ENCODE results near the gene SLC16A1.
"Not testable (repeated sequence)": the region's sequence is repeated elsewhere in the genome, so short reads cannot be mapped to it uniquely, and the experiment has no call there.

Gene SLC16A1

DNA sequence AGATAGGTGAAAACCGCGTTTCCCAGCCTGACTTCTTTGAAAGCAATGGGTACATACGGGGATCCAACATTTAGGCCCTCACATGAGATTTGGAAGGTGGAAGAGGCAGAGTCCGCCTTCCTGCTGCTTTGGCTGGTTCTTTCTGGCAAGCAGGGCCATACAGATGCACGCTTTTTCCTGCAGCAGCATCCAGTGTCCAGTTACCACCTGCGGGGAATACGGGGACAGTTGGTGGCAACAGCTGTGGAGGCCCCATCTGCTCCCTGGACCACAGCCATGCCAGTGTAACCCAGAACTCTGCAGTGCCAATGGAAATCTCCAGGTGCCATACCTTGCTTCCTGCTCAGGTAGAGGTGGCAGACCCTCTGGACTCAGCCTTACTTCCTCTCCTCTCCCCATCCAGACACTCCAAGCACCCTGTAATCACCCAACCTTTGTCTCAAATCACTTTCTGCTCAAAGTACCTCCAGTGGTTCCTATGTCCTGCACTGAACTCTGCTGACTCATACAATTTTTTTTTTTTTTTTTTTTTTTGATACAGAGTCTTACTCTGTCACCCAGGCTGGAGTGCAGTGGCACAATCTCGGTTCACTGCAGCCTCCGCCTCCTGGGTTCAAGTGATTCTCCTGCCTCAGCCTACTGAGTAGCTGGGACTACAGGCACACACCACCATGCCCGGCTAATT, 68.3 kb downstream of the SLC16A1 start:
- DNase-seq (ENCODE audit: low read depth in 1 of 2, low spot score in 1 of 2): no peak

GRCh38 chr1:112884996-112885395, 71.0 kb downstream of the SLC16A1 start:
- DNase-seq (ENCODE audit: low read depth in 1 of 2, low spot score in 1 of 2): not testable (repeated sequence)

DNA sequence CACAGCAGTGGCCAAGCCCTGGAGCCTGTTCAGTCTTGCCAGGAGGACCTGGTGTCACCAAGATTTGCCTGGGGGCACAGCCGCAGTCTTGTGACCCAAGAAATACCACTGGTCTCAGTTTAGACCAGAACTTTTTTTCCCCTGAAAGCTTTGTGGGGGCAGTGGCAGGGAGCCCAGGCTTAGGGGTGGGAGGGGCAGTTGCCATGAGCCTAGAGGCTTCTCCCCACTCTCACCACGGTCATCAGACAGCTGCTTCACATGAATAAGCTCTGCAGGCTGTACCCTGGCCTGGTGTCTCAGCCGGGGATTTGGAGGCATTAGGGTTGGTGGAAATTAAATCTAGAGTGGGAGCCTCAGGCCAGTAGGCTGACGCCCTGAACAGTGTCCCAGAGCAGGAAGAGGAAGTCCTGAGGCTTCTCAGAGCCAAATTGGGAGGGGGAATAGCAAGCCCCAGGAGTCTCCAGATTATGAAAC, 73.7 kb downstream of the SLC16A1 start:
- DNase-seq (ENCODE audit: low read depth in 1 of 2, low spot score in 1 of 2): no peak

DNA sequence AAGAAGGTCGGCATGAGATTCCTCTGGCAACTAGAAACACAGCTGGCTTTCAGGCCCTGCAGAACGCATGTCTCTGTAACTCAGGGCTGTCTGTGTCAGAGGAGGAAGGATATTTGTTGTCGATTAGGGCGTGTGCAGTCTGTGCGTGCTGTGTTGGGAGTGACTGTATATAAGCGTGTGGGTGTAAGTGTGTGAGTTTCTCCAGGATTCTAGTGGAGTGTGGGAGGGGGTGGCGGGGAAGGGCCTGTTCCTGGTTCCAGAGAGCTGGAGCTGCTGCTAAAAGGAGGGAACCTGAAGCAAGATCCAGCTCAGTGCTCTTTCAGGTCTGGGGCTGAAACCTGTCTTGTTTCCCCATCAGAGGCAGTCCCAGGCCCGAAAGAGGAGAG, 74.3 kb downstream of the SLC16A1 start:
- DNase-seq (ENCODE audit: low read depth in 1 of 2, low spot score in 1 of 2): no peak

DNA sequence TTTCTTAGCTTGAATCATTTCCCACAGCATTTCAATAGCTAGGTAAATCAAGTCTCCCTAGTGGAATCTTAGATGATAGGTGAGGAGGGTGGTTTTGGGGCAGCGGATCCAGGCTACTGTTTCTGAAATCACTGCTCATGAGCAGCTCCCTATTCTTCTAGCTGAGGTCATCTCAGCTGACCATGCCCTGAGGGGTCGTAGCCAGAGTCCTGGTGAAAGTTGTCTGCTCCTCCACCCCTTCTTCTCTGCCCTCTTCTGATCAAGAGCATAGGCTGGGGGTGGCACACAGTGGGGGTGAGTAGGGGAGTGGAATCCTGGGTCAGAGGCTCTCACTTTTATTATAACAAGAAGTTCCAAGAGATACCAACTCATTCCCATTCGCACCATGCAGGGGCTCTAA, 76.2 kb downstream of the SLC16A1 start:
- DNase-seq (ENCODE audit: low read depth in 1 of 2, low spot score in 1 of 2): no peak

GRCh38 chr1:112878321-112878720, 77.7 kb downstream of the SLC16A1 start:
- no peak for DNase-seq (ENCODE audit: low read depth in 1 of 2, low spot score in 1 of 2)

- no peak for DNase-seq (ENCODE audit: low read depth in 1 of 2, low spot score in 1 of 2)
These were observed 78.2 kb downstream of the SLC16A1 start for GRCh38 chr1:112877750-112878149.

DNA sequence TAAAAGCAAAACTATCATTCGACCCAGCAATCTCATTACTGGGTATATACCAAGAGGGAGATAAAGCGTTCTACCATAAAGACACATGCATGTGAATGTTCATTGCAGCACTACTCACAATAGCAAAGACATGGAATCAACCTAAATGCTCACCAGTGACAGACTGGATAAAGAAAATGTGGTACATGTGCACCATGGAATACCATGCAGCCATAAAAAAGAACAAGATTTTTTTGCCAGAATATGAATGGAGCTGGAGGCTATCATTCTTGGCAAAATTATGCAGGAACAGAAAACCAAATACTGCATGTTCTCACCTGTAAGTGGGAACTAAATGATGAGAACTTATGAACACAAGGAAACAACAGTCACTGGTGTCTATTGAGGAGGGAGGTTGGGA, 79.7 kb downstream of the SLC16A1 start:
- no peak for DNase-seq (ENCODE audit: low read depth in 1 of 2, low spot score in 1 of 2)

GRCh38 chr1:112872551-112872962, 83.4 kb downstream of the SLC16A1 start:
- DNase-seq (ENCODE audit: low read depth in 1 of 2, low spot score in 1 of 2): no peak

GRCh38 chr1:112870887-112871646, 84.9 kb downstream of the SLC16A1 start:
- DNase-seq (ENCODE audit: low read depth in 1 of 2, low spot score in 1 of 2): no peak

DNA sequence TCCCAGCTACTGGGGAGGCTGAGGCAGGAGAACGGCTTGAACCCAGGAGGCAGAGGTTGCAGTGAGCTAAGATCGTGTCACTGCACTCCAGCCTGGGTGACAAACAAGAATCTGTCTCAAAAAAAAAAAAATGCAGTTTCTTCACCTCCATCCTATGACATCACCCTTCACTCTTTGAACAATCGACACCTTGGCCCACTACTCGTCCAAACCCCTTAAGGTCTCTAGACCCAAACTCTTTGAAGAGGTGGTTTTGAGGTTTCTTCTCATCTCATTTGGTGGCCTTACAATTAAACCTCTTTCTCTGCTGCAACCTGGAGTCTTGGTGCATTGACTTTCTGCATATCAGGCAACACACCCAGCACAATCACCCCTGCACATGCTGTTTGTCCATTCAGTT, 86.1 kb downstream of the SLC16A1 start:
- DNase-seq (ENCODE audit: low read depth in 1 of 2, low spot score in 1 of 2): no peak

- DNase-seq (ENCODE audit: low read depth in 1 of 2, low spot score in 1 of 2): no peak
These were observed 87.8 kb downstream of the SLC16A1 start for GRCh38 chr1:112868191-112868590.

DNA sequence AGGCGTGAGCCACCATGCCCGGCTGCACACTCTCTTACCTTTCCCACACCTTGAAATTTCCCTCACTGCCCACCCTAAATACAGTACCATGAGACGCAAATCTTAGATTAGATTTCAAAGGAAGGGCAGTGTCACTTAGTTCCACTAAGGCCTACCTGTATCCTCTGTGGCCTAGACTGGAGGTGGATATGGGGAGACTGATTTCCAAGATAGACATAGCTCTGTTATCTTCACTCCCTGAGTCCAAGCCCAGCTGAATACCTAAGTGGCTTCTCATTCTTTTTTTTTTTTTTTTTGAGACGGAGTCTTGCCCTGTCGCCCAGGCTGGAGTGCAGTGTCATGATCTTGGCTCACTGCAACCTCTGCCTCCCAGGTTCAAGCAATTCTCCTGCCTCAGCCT, 89.0 kb downstream of the SLC16A1 start:
- no peak for DNase-seq (ENCODE audit: low read depth in 1 of 2, low spot score in 1 of 2)

DNA sequence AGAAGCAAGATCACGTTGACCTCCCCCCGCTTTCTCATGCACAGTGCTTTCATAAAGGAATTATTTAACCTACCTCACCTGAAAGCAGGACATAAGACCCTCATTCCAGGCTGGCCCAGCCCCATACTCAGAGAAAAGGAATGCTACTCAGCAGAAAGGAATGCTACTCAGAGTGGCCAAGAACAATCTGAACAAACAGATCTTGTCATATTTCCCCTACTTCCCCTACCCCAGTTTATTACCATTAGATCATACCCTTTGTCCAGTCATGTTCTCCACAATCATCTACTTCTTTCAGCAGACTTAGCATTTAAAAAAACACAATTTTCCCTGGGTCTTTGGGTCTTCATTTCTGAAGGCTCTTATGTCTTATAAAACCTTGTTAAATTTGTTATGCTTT, 89.8 kb downstream of the SLC16A1 start:
- DNase-seq (ENCODE audit: low read depth in 1 of 2, low spot score in 1 of 2): no peak

DNA sequence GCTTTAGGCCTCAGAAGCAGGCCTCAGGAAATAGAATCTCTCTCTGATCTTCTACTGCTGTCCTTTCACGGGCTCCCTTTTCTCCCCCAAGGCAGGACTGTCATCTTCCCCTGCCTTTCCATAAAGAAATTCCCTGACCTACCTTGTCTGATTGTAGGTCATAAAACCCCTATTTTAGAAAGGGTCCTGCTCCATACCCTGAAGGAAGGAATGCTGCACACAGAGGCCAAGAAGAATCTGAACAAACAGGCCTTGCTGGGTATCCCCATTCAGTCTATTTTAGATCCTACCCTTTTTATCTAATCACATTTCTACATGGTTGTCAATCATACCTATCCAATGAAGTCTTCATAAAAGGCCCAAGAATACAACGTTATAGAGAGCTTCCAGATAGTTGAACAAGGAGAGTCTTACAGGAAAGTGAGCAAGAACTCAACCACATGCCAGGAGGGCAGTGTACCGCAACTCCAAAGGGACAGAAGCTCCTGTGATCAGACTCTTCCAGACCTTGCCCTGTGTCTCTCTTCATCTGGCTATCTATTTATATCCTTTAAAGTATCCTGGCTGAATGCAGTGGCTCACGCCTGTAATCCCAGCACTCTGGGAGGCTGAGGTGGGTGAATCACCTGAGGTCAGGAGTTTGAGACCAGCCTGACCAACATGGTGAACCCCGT, 93.1 kb downstream of the SLC16A1 start:
- DNase-seq (ENCODE audit: low read depth in 1 of 2, low spot score in 1 of 2): no peak
